Epithelial cell of proximal tubule (primary cell): ENCODE data around the gene MMP15. TPM values are rescaled to one million over a fixed set of nuclear protein-coding genes. Genes with fewer than 3 reads are reported as not detected.

ENCODE experiments used
- DNase-seq: peaks from one replicate; pipeline ENCODE4 v3.0.0-alpha.2; 2011; ENCODE audit warnings: low read depth
- H3K4me3 ChIP-seq: 2 replicates; pipeline ENCODE4 v1.5.1; 2011; ENCODE audit warnings: low read depth, mild to moderate bottlenecking, low read length
- total RNA-seq: library from RNA; depleted of rRNA; stranded (reverse); fragments of >200 nt; gene quantifications from 2 replicates; pipeline ENCODE4 v1.2.3, GENCODE V29; 2015
- TF ChIP-seq, protein P1 (sequence below): conservative IDR thresholded peaks from 2 replicates; pipeline ENCODE4 v1.5.1; 2012; ENCODE audit warnings: low read depth, mild to moderate bottlenecking, low read length

The MMP15 gene
- total RNA-seq, 1 donor from 2014 or later, result 36.0 TPM

DNA sequence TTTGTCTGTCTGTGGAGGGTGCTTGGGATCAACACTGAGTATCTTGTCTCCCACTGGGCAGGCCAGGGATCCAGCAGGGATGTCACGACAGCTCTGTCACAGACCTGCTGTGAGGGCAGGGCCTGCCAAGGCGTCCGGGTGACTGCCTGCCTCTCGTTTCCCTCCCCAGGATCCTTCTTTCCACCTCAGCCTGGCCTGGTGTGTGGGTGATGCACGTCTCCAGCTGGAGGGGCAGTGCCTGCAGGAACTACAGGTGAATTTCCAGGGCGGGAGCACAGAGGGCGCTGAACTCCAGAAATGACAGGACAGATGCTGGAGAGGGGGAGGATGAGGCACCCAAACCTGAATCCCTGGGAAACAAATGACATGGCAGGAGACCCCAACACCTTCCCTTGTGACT, 6.8 kb upstream of the MMP15 start:
- H3K4me3 ChIP-seq, result no peak overlapping the region
- TF ChIP-seq, protein P1, sequence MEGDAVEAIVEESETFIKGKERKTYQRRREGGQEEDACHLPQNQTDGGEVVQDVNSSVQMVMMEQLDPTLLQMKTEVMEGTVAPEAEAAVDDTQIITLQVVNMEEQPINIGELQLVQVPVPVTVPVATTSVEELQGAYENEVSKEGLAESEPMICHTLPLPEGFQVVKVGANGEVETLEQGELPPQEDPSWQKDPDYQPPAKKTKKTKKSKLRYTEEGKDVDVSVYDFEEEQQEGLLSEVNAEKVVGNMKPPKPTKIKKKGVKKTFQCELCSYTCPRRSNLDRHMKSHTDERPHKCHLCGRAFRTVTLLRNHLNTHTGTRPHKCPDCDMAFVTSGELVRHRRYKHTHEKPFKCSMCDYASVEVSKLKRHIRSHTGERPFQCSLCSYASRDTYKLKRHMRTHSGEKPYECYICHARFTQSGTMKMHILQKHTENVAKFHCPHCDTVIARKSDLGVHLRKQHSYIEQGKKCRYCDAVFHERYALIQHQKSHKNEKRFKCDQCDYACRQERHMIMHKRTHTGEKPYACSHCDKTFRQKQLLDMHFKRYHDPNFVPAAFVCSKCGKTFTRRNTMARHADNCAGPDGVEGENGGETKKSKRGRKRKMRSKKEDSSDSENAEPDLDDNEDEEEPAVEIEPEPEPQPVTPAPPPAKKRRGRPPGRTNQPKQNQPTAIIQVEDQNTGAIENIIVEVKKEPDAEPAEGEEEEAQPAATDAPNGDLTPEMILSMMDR, result peak; percentile 5

GRCh38 chr16:58019866-58020538, 5.6 kb upstream of the MMP15 start:
- no peak overlapping the region for H3K4me3 ChIP-seq
- no peak for DNase-seq
- TF ChIP-seq, protein P1, result no peak

More for the DNA sequence above, 6.8 kb upstream of the MMP15 start:
- DNase-seq, result no peak

DNA sequence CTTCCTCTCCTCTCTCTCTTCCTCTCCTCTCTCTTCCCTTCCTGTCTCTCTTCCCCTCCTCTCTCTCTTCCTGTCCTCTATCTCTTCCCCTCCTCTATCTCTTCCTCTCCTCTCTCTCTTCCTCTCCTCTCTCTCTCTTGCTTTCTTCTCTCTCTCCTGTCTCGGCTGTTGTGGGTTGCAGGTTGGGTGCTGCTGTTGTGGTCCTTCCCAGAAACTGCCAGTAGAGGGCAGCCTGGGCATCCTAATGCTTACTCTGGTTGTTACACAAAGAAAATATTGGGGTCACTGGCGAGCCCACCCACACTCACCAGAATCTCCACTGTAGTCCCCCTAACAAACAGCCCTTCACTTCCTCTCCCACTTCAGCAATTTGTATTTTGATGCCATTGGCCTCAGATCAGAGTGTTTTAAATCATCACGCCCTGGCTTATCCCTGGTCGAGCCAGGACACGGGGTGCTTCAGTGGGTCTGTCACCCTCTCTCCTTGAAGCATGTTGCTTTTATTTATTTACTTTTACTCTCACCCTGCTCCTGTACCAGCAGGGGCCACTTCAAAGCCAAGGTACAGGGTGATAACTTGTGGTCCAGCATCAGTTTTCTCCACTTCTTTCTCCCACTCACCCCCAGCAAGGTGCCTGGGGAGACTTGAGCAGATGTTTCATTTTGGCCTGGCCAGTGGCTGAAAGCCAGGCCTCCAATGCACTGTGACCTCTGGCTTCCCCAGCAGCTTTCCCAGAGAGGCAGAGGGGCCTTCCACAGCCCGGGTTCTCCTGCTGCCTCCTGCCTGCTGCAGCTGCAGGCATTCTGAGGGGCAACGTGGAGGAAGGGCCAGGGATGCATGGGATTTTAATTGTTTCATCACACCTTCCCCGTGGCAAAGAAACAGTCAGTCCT, 4.7 kb upstream of the MMP15 start:
- TF ChIP-seq, protein P1, result peak; percentile 83
- no peak for DNase-seq
- H3K4me3 ChIP-seq, result no peak overlapping the region

DNA sequence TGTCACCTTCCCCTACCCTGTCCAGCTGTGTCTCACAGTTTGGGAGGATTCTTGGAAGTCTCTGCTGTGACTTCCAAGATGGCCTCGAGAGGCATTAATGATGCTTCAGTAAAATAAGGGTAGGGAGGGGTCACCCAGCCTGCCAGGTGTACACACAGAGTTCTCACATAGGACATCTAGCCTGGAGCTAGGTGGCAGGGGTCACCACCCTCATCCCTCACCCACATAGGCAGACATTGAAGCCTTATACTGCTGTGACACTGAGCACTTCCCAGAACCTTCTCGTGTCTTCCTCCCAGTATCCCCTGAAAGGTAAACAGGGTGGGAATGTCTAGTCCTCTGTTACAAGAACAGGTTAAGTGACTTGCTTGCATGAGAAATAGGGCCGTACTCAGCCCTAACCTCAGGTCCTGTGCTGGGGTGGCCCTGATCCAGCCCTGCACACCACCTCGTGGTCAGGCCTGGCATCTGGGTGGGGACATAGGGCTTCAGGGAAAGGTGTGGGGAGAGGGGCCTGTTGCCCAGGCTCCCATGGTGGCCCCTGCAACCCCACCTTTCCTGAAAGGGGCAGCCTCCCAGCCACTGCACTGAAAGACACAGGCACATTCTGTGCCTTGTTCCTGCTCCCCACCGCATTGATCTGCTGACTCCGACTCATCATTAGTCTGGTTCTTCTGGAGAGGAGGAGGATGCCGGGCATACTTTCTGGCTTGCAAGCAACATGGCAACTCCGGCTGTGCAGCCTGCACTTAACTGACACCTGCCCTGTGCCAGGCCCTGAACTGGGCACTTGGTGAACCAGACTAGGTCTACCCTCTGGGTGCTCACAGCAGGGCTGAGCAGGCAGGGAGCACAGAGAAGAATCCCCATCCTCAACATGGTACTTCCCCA, 3.6 kb upstream of the MMP15 start:
- TF ChIP-seq, protein P1, result peak; percentile 3
- DNase-seq, result no peak
- H3K4me3 ChIP-seq, result no peak overlapping the region

GRCh38 chr16:58022601-58023371, 2.8 kb upstream of the MMP15 start:
- no peak for DNase-seq
- peak overlapping the region; percentile 2 for H3K4me3 ChIP-seq
- TF ChIP-seq, protein P1, result no peak
